ENCODE data around the gene FBXW11. TPM values are rescaled to one million over a fixed set of nuclear protein-coding genes. Genes with fewer than 3 reads are reported as not detected.
"Not testable (repeated sequence)": the region's sequence is repeated elsewhere in the genome, so short reads cannot be mapped to it uniquely, and the experiment has no call there.

The FBXW11 gene
- total RNA-seq, 1 donor from 2014 or later, result 53.3 TPM

- no peaks in the 10 kb centered on the region for H3K27me3 Mint-ChIP-seq
- H3K9me3 Mint-ChIP-seq, result no peaks in the 10 kb centered on the region
- H3K4me3 Mint-ChIP-seq, result no peak overlapping the region
- H3K36me3 Mint-ChIP-seq (ENCODE audit: low read depth), result peaks cover 24% of the 10 kb centered on the region
- intact Hi-C loops (cut with micrococcal nuclease), result no loop called here
- H3K27ac Mint-ChIP-seq, result no peak overlapping the region
- peaks cover 12% of the 10 kb centered on the region for H3K4me1 Mint-ChIP-seq
- DNase-seq, result no peak
Measured at GRCh38 chr5:172043865-172044264, 37.4 kb upstream of the FBXW11 start.

GRCh38 chr5:172042183-172042582 is 35.7 kb upstream of the FBXW11 start:
- peaks cover 7% of the 10 kb centered on the region for H3K4me1 Mint-ChIP-seq
- no peaks in the 10 kb centered on the region for H3K9me3 Mint-ChIP-seq
- intact Hi-C loops (cut with micrococcal nuclease), result no loop called here
- no peak overlapping the region for H3K27ac Mint-ChIP-seq
- H3K36me3 Mint-ChIP-seq (ENCODE audit: low read depth), result peaks cover 18% of the 10 kb centered on the region
- H3K27me3 Mint-ChIP-seq, result no peaks in the 10 kb centered on the region
- no peak for DNase-seq
- H3K4me3 Mint-ChIP-seq, result no peak overlapping the region

GRCh38 chr5:172038167-172038566 is 31.7 kb upstream of the FBXW11 start:
- Mint-ChIP-seq H3K27ac (no peak overlapping the region), H3K36me3 (ENCODE audit: low read depth) (peaks cover 1% of the 10 kb centered on the region), H3K4me1 (peaks cover 15% of the 10 kb centered on the region), H3K9me3 (no peaks in the 10 kb centered on the region), H3K4me3 (no peak overlapping the region), H3K27me3 (no peaks in the 10 kb centered on the region)
- DNase-seq, result no peak
- intact Hi-C loops (cut with micrococcal nuclease), result no loop called here

- H3K27me3 Mint-ChIP-seq, result no peaks in the 10 kb centered on the region
- H3K4me1 Mint-ChIP-seq, result peaks cover 12% of the 10 kb centered on the region
- intact Hi-C loops (cut with micrococcal nuclease), result loop anchor here (1.0 kb wide), 1 partner anchor 74 kb away; no protein-coding TSS in a partner anchor
- H3K27ac Mint-ChIP-seq, result peak overlapping the region; percentile 39
- H3K4me3 Mint-ChIP-seq, result peak overlapping the region; percentile 31
- H3K9me3 Mint-ChIP-seq, result peaks cover 15% of the 10 kb centered on the region
- no peak for DNase-seq
- peaks cover 2% of the 10 kb centered on the region for H3K36me3 Mint-ChIP-seq (ENCODE audit: low read depth)
Measured at GRCh38 chr5:172035049-172035448, 28.6 kb upstream of the FBXW11 start.

- intact Hi-C loops (cut with micrococcal nuclease), result no loop called here
- peaks cover 2% of the 10 kb centered on the region for H3K36me3 Mint-ChIP-seq (ENCODE audit: low read depth)
- H3K4me1 Mint-ChIP-seq, result peaks cover 11% of the 10 kb centered on the region
- peaks cover 15% of the 10 kb centered on the region for H3K9me3 Mint-ChIP-seq
- no peaks in the 10 kb centered on the region for H3K27me3 Mint-ChIP-seq
- H3K27ac Mint-ChIP-seq, result no peak overlapping the region
- no peak for DNase-seq
- H3K4me3 Mint-ChIP-seq, result no peak overlapping the region
Measured at GRCh38 chr5:172031894-172032461, 25.5 kb upstream of the FBXW11 start.

- H3K27ac Mint-ChIP-seq, result no peak overlapping the region
- peaks cover 15% of the 10 kb centered on the region for H3K9me3 Mint-ChIP-seq
- no peak overlapping the region for H3K4me3 Mint-ChIP-seq
- H3K27me3 Mint-ChIP-seq, result no peaks in the 10 kb centered on the region
- intact Hi-C loops (cut with micrococcal nuclease), result no loop called here
- H3K36me3 Mint-ChIP-seq (ENCODE audit: low read depth), result peaks cover 2% of the 10 kb centered on the region
- DNase-seq, result no peak
- H3K4me1 Mint-ChIP-seq, result peaks cover 4% of the 10 kb centered on the region
Measured at GRCh38 chr5:172029876-172030275, 23.4 kb upstream of the FBXW11 start.

GRCh38 chr5:172028167-172028566 is 21.7 kb upstream of the FBXW11 start:
- no peak overlapping the region for H3K4me3 Mint-ChIP-seq
- peaks cover 2% of the 10 kb centered on the region for H3K36me3 Mint-ChIP-seq (ENCODE audit: low read depth)
- peaks cover 15% of the 10 kb centered on the region for H3K9me3 Mint-ChIP-seq
- H3K27ac Mint-ChIP-seq, result no peak overlapping the region
- no peak for DNase-seq
- no peaks in the 10 kb centered on the region for H3K4me1 Mint-ChIP-seq
- H3K27me3 Mint-ChIP-seq, result no peaks in the 10 kb centered on the region
- intact Hi-C loops (cut with micrococcal nuclease), result no loop called here

GRCh38 chr5:172020110-172020786 is 13.8 kb upstream of the FBXW11 start:
- H3K36me3 Mint-ChIP-seq (ENCODE audit: low read depth); H3K4me3 Mint-ChIP-seq; H3K27me3 Mint-ChIP-seq; DNase-seq; H3K9me3 Mint-ChIP-seq; H3K27ac Mint-ChIP-seq; intact Hi-C loops (cut with micrococcal nuclease); H3K4me1 Mint-ChIP-seq: not testable (repeated sequence)

- Mint-ChIP-seq H3K4me3 (no peak overlapping the region), H3K27me3 (no peaks in the 10 kb centered on the region), H3K27ac (no peak overlapping the region), H3K9me3 (no peaks in the 10 kb centered on the region), H3K4me1 (peaks cover 5% of the 10 kb centered on the region), H3K36me3 (ENCODE audit: low read depth) (no peaks in the 10 kb centered on the region)
- DNase-seq, result no peak
- intact Hi-C loops (cut with micrococcal nuclease), result no loop called here
Measured at GRCh38 chr5:172015346-172015745, 8.9 kb upstream of the FBXW11 start.

- no peak overlapping the region for H3K27ac Mint-ChIP-seq
- H3K36me3 Mint-ChIP-seq (ENCODE audit: low read depth), result peaks cover 10% of the 10 kb centered on the region
- no peak overlapping the region for H3K4me3 Mint-ChIP-seq
- intact Hi-C loops (cut with micrococcal nuclease), result no loop called here
- no peak for DNase-seq
- H3K4me1 Mint-ChIP-seq, result peaks cover 19% of the 10 kb centered on the region
- H3K27me3 Mint-ChIP-seq, result no peaks in the 10 kb centered on the region
- no peaks in the 10 kb centered on the region for H3K9me3 Mint-ChIP-seq
Measured at GRCh38 chr5:172010278-172010677, 3.8 kb upstream of the FBXW11 start.

- DNase-seq, result no peak
Measured at GRCh38 chr5:172009536-172010270, 3.3 kb upstream of the FBXW11 start.

GRCh38 chr5:172008689-172009141 is 2.3 kb upstream of the FBXW11 start:
- Mint-ChIP-seq H3K4me1 (peaks cover 26% of the 10 kb centered on the region), H3K9me3 (no peaks in the 10 kb centered on the region), H3K27me3 (no peaks in the 10 kb centered on the region), H3K4me3 (no peak overlapping the region), H3K36me3 (ENCODE audit: low read depth) (peaks cover 16% of the 10 kb centered on the region), H3K27ac (no peak overlapping the region)
- DNase-seq, result no peak
- intact Hi-C loops (cut with micrococcal nuclease), result no loop called here

More at GRCh38 chr5:172009536-172010270, 3.3 kb upstream of the FBXW11 start:
- no peak overlapping the region for H3K27ac Mint-ChIP-seq
- H3K27me3 Mint-ChIP-seq, result no peaks in the 10 kb centered on the region
- no peaks in the 10 kb centered on the region for H3K9me3 Mint-ChIP-seq
- H3K4me1 Mint-ChIP-seq, result peaks cover 23% of the 10 kb centered on the region
- H3K4me3 Mint-ChIP-seq, result no peak overlapping the region
- peaks cover 15% of the 10 kb centered on the region for H3K36me3 Mint-ChIP-seq (ENCODE audit: low read depth)
- intact Hi-C loops (cut with micrococcal nuclease), result no loop called here

- intact Hi-C loops (cut with micrococcal nuclease), result no loop called here
- Mint-ChIP-seq H3K4me1 (peaks cover 32% of the 10 kb centered on the region), H3K9me3 (no peaks in the 10 kb centered on the region), H3K4me3 (peak overlapping the region; percentile 99), H3K27me3 (no peaks in the 10 kb centered on the region), H3K27ac (peak overlapping the region; percentile 99), H3K36me3 (ENCODE audit: low read depth) (peaks cover 18% of the 10 kb centered on the region)
- no peak for DNase-seq
Measured at GRCh38 chr5:172008111-172008455, 1.6 kb upstream of the FBXW11 start.
